Astrocyte (in vitro differentiated cells and primary cell): ENCODE data around the gene ZNF716. TPM values are rescaled to one million over a fixed set of nuclear protein-coding genes. Genes with fewer than 3 reads are reported as not detected.

Source experiments
- DNase-seq: peaks from one replicate; pipeline ENCODE4 v3.0.0-alpha.2; 2010; ENCODE audit warnings: low read depth
- FAIRE-seq: peaks from 2 replicates; lab custom pipeline; 2011; peaks lifted over from hg19 to GRCh38; lab: Jason Lieb, UNC
- H2AFZ ChIP-seq: 2 replicates; pipeline ENCODE4 v1.6.0; 2012; ENCODE audit warnings: low read depth, low read length, inconsistent platforms
- H3K27ac ChIP-seq: 2 replicates; pipeline ENCODE4 v1.5.1; 2011; ENCODE audit warnings: low read depth, low read length, inconsistent platforms
- H3K27me3 ChIP-seq: 2 replicates; pipeline ENCODE4 v1.6.0; 2011; ENCODE audit warnings: low read length, inconsistent platforms; ENCODE audit not compliant: insufficient read depth
- H3K36me3 ChIP-seq: 2 replicates; pipeline ENCODE4 v1.5.1; 2011; ENCODE audit warnings: low read length, inconsistent platforms; ENCODE audit not compliant: insufficient read depth
- H3K4me1 ChIP-seq: 2 replicates; pipeline ENCODE4 v1.5.1; 2011; ENCODE audit warnings: low read length, inconsistent platforms; ENCODE audit not compliant: insufficient read depth
- H3K4me2 ChIP-seq: 2 replicates; pipeline ENCODE4 v1.6.0; 2012; ENCODE audit warnings: low read length, inconsistent platforms
- H3K4me3 ChIP-seq: 2 replicates; pipeline ENCODE4 v1.5.1; 2011; ENCODE audit warnings: low read depth, mild to moderate bottlenecking, low read length, inconsistent platforms; ENCODE audit not compliant: insufficient read depth
- H3K79me2 ChIP-seq: 2 replicates; pipeline ENCODE4 v1.6.0; 2012; ENCODE audit warnings: mild to moderate bottlenecking, low read length, inconsistent platforms; ENCODE audit not compliant: insufficient read depth
- H3K9ac ChIP-seq: 2 replicates; pipeline ENCODE4 v1.6.0; 2012; ENCODE audit warnings: mild to moderate bottlenecking, low read length, inconsistent platforms
- H3K9me3 ChIP-seq: 2 replicates; pipeline ENCODE4 v1.5.1; 2012; ENCODE audit warnings: low read depth, mild to moderate bottlenecking, low read length, inconsistent platforms; ENCODE audit not compliant: insufficient read depth
- H4K20me1 ChIP-seq: 2 replicates; pipeline ENCODE4 v1.6.0; 2012; ENCODE audit warnings: low read length, inconsistent platforms; ENCODE audit not compliant: insufficient read depth
- H3K27ac Mint-ChIP-seq: one replicate; pipeline ENCODE4 v1.8.0; 2021; ENCODE audit warnings: mild to moderate bottlenecking, mixed read lengths; ENCODE audit not compliant: unreplicated experiment
- H3K27me3 Mint-ChIP-seq: one replicate; pipeline ENCODE4 v1.8.0; 2021; ENCODE audit warnings: low read depth, mixed read lengths; ENCODE audit not compliant: unreplicated experiment
- H3K36me3 Mint-ChIP-seq: one replicate; pipeline ENCODE4 v1.8.0; 2021; ENCODE audit warnings: low read depth, mixed read lengths; ENCODE audit not compliant: unreplicated experiment
- H3K4me1 Mint-ChIP-seq: one replicate; pipeline ENCODE4 v1.8.0; 2021; ENCODE audit warnings: low read depth, mixed read lengths; ENCODE audit not compliant: unreplicated experiment
- H3K4me3 Mint-ChIP-seq: one replicate; pipeline ENCODE4 v1.8.0; 2021; ENCODE audit warnings: mild to moderate bottlenecking, moderate library complexity, mixed read lengths; ENCODE audit not compliant: unreplicated experiment
- H3K9me3 Mint-ChIP-seq: one replicate; pipeline ENCODE4 v1.8.0; 2021; ENCODE audit warnings: mild to moderate bottlenecking, mixed read lengths; ENCODE audit not compliant: unreplicated experiment
- CTCF ChIP-seq: IDR thresholded peaks from 2 replicates; pipeline ENCODE4 v1.5.1; 2011; ENCODE audit warnings: low read depth, mild to moderate bottlenecking, inconsistent platforms, low read length, moderate library complexity; ENCODE audit not compliant: insufficient read depth
- EZH2 ChIP-seq: IDR thresholded peaks from 2 replicates; pipeline ENCODE4 v1.6.1; 2012; ENCODE audit warnings: mild to moderate bottlenecking, low read length, inconsistent platforms; ENCODE audit not compliant: insufficient read depth
- total RNA-seq: library from RNA; stranded (reverse); gene quantifications from 2 replicates; pipeline ENCODE4 v1.2.1, GENCODE V29; 2021

ZNF716 gene
- total RNA-seq, 1 donor from 2014 or later = not detected

DNA sequence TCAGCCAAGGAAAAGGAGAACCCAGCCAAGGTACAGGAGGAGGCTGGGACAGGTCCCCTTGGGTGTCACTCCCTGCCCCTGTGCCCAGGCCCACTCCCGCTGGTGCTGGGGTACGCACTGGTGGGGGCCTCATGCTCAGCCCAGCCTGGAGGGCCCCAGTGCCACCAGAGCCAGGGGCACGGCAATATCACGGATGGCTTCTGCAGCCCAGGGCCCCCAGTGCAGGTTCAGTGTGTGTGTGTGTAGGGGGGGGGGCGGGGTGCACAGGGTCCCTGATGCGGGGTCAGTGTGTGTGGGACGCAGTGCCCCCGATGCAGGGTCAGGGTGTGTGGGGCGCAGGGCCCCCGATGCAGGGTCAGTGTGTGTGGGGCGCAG is 23.4 kb upstream of the ZNF716 start:
- H3K4me2 ChIP-seq = no peak overlapping the region
- H3K79me2 ChIP-seq = no peaks in the 10 kb centered on the region
- no peaks in the 10 kb centered on the region for H4K20me1 ChIP-seq
- H3K27ac ChIP-seq = no peak overlapping the region
- no peaks in the 10 kb centered on the region for H3K36me3 Mint-ChIP-seq
- TF ChIP-seq CTCF (no peak), EZH2 (no peak)
- no peaks in the 10 kb centered on the region for H3K36me3 ChIP-seq
- no peak overlapping the region for H2AFZ ChIP-seq
- H3K27me3 Mint-ChIP-seq = no peaks in the 10 kb centered on the region
- DNase-seq (no peak), FAIRE-seq (no peak)
- H3K4me3 Mint-ChIP-seq = no peak overlapping the region
- H3K4me3 ChIP-seq = no peak overlapping the region
- no peaks in the 10 kb centered on the region for H3K4me1 Mint-ChIP-seq
- no peaks in the 10 kb centered on the region for H3K27me3 ChIP-seq
- no peak overlapping the region for H3K27ac Mint-ChIP-seq
- H3K9me3 Mint-ChIP-seq = peaks cover 10% of the 10 kb centered on the region
- no peak overlapping the region for H3K9ac ChIP-seq
- H3K4me1 ChIP-seq = no peaks in the 10 kb centered on the region
- peaks cover 19% of the 10 kb centered on the region for H3K9me3 ChIP-seq

DNA sequence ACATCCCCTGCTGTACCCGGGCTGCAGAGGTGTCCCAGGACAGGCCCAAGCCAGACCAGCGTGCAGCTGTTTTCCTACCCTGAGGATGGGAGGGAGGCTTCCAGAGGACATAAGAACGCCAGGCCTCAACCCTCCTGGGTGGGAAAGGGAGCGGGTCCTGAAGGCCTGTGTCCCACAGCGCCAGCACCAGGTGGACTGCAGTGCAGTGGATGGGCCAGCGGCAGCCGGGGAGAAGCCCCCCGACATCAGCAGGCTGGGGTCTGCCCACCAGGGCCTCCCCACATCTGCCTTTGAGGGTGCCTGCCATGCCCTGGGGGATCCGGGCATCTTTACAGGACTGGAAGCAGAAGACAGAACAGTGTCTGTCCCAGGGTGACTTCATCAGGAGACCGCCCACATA is 22.8 kb upstream of the ZNF716 start:
- peaks cover 12% of the 10 kb centered on the region for H3K9me3 Mint-ChIP-seq

More for the DNA sequence above, 22.8 kb upstream of the ZNF716 start:
- H3K27me3 ChIP-seq = no peaks in the 10 kb centered on the region
- H3K27ac ChIP-seq = no peak overlapping the region
- DNase-seq = no peak
- H3K9ac ChIP-seq = no peak overlapping the region
- TF ChIP-seq CTCF (no peak), EZH2 (no peak)
- H3K27ac Mint-ChIP-seq = no peak overlapping the region
- no peaks in the 10 kb centered on the region for H4K20me1 ChIP-seq
- no peak for FAIRE-seq
- H3K36me3 ChIP-seq = no peaks in the 10 kb centered on the region
- H2AFZ ChIP-seq = no peak overlapping the region
- no peaks in the 10 kb centered on the region for H3K36me3 Mint-ChIP-seq
- H3K27me3 Mint-ChIP-seq = no peaks in the 10 kb centered on the region
- no peak overlapping the region for H3K4me2 ChIP-seq
- no peaks in the 10 kb centered on the region for H3K79me2 ChIP-seq
- no peaks in the 10 kb centered on the region for H3K4me1 Mint-ChIP-seq
- no peak overlapping the region for H3K4me3 ChIP-seq
- no peaks in the 10 kb centered on the region for H3K4me1 ChIP-seq
- no peak overlapping the region for H3K4me3 Mint-ChIP-seq
- peaks cover 19% of the 10 kb centered on the region for H3K9me3 ChIP-seq
